Measurements from ENCODE around the gene OPRL1.

The OPRL1 gene

DNA sequence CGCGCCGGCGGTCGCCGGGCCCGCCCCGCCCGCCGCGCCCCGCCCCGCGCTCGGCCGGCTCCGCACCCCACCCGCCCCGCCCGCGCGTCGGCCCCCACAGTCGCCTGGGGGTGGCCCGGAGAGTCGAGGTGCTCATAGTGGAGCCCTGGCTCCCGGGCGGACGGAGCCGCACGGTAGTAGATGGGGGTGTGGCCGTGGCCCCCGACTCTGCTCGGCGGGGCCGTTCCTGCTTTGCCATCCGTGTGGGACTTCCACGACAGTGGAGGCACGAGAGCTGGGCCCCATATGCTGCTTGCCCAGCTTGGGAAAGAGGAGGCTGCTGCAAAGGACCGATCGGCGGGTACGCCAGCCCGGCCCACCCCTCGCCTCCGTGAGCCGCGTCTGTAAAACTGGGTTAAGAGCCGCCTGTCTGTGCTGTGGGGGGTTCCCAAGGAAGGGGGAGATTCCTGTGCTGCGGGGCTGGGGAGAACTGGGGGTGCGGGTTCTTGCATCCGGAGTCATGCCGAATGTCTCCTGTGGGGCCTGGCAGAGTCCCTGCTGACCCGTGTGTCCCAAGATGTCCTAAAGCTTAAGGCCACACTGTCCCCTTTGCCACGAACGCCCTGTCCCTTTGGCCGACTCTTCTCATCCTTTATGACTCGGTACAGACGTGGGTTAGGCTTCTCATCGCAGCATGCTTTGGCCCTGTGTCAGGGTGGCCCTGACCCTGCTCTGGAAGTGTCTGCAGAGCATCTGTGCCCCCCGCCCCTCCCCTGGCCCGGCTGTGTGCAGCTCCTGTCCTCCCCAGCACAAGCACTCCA is at the start of gene OPRL1:
TSS of gene OPRL1 (plus strand) at position 70 of the 800 bp plus-strand sequence. CDS start 12,639 bp downstream, outside the sequence.
- no peak within 1 kb of the TSS for H3K27ac ChIP-seq
- no peak for DNase-seq (ENCODE audit: low read depth, low spot score)

GRCh38 chr20:64030371-64031134 is 49.3 kb upstream of the OPRL1 start:
- H3K27ac ChIP-seq = no peak overlapping the region
- no peak for DNase-seq (ENCODE audit: low read depth, low spot score)

GRCh38 chr20:64031822-64032314 is 48.0 kb upstream of the OPRL1 start:
- DNase-seq (ENCODE audit: low read depth, low spot score) = no peak
- H3K27ac ChIP-seq = no peak overlapping the region

GRCh38 chr20:64032706-64033624 is 46.9 kb upstream of the OPRL1 start:
- no peak overlapping the region for H3K27ac ChIP-seq
- no peak for DNase-seq (ENCODE audit: low read depth, low spot score)

DNA sequence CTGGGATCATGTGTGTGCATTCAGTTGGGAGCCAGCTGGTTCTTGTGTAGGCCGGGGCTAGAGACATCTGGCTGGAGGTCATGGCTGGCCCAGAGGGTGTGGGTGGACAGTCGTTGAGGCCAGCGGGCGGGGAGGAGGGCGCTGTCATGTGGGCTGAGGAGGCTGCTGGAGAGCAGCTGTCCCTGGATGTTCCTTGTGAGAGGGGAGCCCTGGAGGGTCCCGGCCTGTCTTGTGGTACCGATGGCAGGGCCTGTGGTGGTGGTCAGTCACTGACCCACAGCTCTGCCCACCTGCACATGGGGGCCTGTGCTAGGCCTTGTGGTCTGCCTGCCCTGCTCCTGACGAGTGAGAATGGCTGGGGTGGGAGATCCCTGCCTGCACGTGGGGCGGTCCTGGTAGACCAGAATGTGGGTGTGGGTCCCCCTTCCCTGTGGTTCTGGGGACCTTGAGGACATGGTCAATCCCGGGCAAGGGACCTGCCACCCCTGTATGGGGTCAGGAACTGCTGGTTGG is 45.8 kb upstream of the OPRL1 start:
- no peak for DNase-seq (ENCODE audit: low read depth, low spot score)

DNA sequence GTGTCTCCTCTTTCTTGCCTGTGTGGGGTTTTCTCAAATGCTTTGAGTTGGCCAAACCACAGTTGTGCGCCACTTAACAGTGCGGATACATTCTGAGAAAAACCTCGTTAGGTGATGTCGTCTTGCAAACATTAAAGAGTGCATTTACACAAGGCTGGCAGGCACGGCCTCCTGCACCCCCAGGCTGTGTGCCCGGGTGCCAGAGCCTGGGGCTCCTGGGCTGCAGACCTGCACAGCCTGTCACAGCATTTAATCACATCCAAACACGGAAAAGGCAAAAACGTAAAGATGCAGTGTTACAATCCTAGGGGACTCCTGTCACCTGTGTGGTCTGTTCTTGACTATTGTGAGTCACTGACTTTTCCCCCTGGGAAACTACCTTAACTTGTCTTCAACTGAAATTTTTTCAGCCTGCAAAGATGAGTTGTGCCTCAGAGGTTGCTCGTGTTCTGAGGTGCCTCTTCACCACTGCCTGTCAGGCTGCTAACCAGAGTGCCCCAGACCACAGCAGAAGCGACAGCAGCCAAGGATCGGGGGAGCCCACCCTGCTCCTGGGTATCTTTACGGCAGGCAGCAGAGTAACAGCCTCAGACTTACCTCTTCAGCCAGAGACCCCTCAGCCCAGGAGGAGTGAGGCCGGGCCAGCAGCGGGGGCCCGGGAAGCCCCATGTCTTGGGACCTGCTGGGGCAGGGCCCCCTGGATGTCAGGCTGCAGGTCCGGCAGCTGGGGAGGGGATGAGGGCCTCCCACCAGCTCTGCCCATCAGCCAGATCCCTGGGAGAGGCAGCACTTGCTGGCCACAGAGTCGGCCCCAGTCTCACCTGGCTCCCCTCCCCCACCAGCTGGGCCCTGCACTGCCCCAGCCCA is 44.6 kb upstream of the OPRL1 start:
- DNase-seq (ENCODE audit: low read depth, low spot score) = no peak
- H3K27ac ChIP-seq = no peak overlapping the region

More for the DNA sequence above, 45.8 kb upstream of the OPRL1 start:
- H3K27ac ChIP-seq = no peak overlapping the region

GRCh38 chr20:64035933-64036345 is 43.9 kb upstream of the OPRL1 start, which contains the start of gene C20orf204:
TSS of gene C20orf204 (plus strand) at chr20:64036182. CDS start at chr20:64036324, 142 bp downstream.
- DNase-seq (ENCODE audit: low read depth, low spot score) = no peak
- H3K27ac ChIP-seq = no peak within 1 kb of the TSS

GRCh38 chr20:64036346-64037198 is 43.3 kb upstream of the OPRL1 start:
- no peak overlapping the region for H3K27ac ChIP-seq
- DNase-seq (ENCODE audit: low read depth, low spot score) = no peak

- H3K27ac ChIP-seq = no peak overlapping the region
- DNase-seq (ENCODE audit: low read depth, low spot score) = no peak
Observed at GRCh38 chr20:64037199-64037497, 42.7 kb upstream of the OPRL1 start.

GRCh38 chr20:64037498-64038213 is 42.2 kb upstream of the OPRL1 start:
- H3K27ac ChIP-seq = no peak overlapping the region

GRCh38 chr20:64038224-64038564 is 41.7 kb upstream of the OPRL1 start:
- H3K27ac ChIP-seq = no peak overlapping the region
- no peak for DNase-seq (ENCODE audit: low read depth, low spot score)

More at GRCh38 chr20:64037498-64038213, 42.2 kb upstream of the OPRL1 start:
- DNase-seq (ENCODE audit: low read depth, low spot score) = no peak

- peak; percentile 41 for DNase-seq (ENCODE audit: low read depth, low spot score)
- H3K27ac ChIP-seq = peak overlapping the region; percentile 24
Observed at GRCh38 chr20:64038565-64039292, 41.2 kb upstream of the OPRL1 start.

DNA sequence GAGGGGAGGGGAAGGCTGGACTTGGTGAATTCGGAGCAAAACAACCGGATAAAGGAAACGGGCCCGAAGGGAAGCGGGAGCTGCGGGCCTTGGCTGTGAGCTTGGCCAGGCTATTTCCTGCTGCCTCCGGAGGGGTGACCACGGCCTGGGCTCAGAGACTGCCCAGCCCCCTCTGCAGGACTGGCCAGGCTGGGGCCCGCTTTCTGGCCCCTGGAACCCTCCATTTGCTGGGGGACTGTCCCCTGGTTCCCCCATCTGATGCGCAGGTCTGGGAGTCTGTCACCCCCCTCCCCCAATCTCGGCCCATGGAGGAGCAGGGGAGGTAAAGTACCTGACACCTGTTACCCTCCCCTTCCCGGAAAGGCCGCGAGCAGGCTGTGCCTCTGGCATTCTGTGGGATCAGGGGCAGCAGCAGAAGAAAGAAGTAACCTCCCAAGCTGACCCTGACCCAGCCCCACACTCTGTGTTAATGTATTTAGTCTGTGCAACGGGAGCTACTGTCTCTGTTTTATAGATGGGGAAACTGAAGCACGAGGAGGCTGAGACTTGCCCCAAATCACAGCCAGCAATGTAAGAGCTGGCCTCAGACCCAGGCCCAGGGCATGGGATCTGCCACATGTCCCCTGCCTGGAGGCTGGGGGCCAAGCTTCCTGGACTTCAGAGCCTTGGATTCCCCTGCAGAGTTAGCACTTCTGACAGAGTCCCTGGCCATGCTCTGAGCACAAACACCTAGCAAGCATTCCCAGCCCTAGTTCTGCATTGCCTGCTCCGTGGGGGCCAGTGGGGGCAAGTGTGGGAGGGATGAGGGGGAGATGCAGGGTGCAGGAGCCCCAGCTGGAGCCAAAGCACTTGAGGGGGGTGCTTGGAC is 40.4 kb upstream of the OPRL1 start:
- no peak overlapping the region for H3K27ac ChIP-seq
- DNase-seq (ENCODE audit: low read depth, low spot score) = no peak

DNA sequence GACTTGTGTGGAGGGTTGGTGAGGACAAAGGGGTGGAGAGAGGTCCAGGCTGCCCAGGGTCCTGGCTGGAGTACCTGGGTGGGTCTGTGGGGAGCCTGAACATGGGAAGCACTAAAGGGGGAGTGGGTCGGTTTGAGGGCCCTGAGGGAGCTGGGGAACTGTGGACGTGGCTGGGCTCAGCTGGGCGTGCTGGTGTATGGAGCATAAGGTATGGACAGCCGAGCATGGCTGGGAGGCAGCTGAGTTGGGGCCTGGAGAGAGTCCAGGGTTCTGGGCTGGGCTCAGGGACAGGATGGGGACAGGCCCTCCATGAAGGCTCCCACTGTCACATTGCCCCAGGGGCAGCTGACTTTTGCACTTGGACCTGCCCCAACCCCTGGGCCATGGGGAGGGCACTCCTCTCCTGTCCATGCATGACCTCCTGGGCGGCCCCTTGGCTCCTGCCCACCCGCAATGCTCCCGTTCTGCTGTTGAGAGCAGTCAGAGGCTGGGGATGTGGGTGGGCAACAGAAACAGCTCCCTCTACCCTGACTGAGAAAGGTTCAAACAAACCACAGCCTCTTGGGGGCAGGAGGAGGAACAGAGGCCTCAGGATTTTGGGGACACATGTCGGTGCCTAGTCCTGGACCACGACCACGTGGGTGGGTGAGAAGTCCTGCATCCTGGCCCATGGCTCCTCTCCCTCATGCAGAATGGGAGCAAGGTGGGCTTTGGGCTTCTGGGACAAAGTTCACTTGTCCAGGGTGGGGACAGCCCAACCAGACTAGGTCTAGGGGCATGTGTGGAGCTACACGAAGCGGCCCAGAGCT is 39.4 kb upstream of the OPRL1 start:
- DNase-seq (ENCODE audit: low read depth, low spot score) = no peak
- H3K27ac ChIP-seq = no peak overlapping the region

DNA sequence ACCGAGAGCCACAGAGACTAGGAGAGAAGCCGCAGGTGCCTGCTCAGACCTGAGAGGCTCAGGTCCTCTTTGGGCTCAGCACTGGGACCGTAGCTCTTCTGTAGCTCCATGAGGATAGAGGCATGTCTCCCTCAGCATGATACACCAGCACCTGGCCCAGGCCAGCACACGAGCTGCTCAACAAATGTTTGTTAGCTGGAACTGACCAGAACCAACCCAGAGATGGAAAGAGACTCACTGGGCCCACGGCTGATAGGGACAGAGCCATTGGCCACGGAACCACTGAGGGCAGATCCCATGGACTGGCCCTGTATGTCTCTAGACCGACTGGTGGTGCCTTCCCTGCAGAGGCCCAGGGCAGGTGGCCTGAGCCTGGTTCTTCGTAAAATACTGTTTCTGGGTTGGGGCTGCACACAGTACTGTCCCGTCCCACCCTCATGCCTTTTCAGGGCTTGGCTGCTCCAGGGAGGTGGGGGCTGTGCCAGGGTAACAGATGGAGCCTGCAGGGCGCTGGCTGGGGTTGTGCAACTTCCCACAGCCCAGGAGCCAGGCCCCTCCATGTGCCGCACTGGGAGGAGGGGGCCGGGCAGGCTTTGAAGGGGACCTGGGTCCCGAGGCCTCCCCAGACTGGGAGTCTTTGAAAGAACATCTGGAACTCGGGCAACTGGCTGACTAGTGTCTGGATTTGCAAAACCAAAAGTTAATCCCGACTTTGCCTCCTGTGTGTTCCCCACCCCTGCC is 38.7 kb upstream of the OPRL1 start:
- no peak for DNase-seq (ENCODE audit: low read depth, low spot score)
- H3K27ac ChIP-seq = no peak overlapping the region
